Inferior parietal cortex (tissue), 1 donor: ENCODE results near the gene GNAS-AS1.

Source experiments
- DNase-seq: peaks from one replicate; pipeline ENCODE4 v3.0.0-alpha.2; 2016; ENCODE audit errors: extremely low spot score

The GNAS-AS1 gene

DNA sequence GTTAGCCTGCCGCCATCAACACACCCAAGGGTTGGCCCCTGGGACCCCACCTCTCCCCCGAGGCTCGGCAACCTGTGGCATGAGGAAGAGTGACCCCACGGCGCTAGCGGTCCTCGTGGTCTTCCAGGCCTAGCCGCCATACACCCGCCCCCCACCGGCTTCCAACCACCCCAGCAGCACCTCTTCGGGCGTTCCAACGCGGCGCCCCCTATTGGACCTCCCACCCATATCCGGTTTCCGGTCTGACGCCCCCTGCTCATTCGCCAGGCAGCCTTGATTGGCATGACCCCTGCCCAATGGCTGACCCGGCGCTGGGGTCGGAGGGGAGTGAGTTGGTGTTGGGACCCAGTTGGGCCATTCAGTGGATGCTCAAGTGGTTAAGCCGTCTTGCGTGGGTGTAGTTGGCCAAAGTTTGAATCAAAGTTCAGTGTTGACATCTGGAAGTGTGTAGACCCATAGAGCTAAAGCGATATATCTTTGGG is at the start of gene GNAS-AS1:
GNAS-AS1 (minus strand) TSS at position 210 of the 482 bp plus-strand sequence.
- peak; percentile 39 for DNase-seq

GRCh38 chr20:58900397-58900796 is 49.7 kb upstream of the GNAS-AS1 start:
- no peak for DNase-seq

DNA sequence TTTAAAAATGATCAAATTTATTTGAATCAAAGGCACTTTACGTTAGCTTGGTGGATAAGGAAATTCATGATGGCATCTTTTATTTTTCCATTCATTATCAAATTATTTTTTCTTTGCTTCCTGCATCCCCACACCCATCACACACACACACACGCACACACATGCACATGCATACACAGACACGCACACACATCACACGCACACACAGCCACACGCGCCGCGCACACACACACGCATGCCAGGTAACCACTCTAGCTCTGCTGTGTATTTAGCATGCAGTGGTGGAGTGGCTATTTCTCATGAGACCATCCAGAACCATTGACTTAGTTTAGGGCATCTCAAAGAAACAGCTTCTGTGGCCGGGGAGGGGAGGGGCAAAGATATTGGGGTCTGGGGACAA is 48.8 kb upstream of the GNAS-AS1 start:
- no peak for DNase-seq

GRCh38 chr20:58898629-58899408 is 48.1 kb upstream of the GNAS-AS1 start:
- DNase-seq = no peak

- DNase-seq = no peak
Observed at GRCh38 chr20:58897488-58897887, 46.8 kb upstream of the GNAS-AS1 start.

GRCh38 chr20:58896820-58897219 is 46.1 kb upstream of the GNAS-AS1 start:
- DNase-seq = no peak

DNA sequence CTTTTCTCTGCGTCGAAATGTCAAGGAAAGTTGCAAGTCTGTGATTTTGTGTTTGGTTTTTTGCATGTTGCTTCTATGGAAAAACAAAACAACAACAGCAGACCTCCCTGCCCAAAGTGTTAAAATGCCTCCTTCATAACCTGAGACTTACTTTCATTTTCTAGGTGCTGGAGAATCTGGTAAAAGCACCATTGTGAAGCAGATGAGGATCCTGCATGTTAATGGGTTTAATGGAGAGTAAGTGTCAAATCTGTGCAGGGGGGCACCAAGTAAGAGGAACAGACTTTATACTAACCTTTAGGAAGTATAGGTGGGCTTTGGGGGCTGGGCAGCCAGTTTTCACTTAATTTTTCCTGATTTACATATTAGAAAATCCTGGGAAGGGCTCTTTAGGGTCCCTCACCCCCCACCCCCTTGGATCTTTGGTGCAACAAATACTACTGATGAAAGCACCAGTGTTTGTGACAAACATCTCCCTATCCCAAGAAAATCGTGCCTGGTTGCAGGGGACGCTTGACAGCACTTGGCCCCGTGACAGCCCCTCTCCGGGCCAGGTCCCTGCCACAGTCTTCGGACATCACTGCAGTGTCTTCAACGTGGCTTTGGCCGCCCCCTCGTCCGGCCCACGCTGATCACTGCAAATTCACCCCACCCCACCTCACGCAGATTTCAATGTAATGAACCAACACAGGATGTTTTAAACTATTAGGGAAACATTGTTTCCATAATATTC is 44.9 kb upstream of the GNAS-AS1 start:
- DNase-seq = no peak

GRCh38 chr20:58894652-58895447 is 44.1 kb upstream of the GNAS-AS1 start:
- DNase-seq = no peak

DNA sequence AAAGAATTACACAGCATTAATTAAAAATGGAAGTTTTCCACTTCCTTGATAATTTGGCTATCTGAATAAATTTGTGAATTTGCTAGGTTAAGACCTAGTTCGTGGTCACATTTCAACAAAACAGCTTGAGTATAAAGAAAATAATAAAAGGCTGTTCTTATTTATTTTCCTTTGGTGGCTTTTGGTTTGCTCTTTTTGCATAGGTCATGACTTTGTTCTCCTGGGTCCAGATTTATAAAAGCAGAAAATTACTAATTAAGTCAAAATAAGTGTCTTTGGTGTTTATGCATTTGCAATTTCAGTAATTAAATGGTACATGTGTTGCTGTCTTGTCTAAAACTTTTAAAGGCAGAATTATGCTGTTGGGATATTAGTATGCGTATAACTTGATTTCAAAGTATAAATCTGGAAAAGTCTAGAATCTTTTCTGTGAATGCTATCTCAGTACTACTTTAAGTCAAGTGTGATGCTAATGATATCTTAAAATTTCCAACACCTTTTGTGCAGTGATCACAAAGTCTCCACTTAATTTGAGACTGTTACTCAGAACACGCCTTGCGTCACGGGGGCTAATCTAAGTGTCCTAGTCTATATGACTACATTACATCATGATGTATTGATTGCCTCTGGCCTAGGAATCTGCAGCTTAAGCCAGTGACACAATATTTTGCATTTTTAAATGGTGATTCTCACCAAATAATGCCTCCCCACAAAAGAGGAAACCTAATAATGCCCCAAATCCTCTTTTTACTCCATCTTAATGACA is 42.8 kb upstream of the GNAS-AS1 start:
- DNase-seq = peak; percentile 13

GRCh38 chr20:58892932-58893224 is 42.2 kb upstream of the GNAS-AS1 start:
- no peak for DNase-seq

DNA sequence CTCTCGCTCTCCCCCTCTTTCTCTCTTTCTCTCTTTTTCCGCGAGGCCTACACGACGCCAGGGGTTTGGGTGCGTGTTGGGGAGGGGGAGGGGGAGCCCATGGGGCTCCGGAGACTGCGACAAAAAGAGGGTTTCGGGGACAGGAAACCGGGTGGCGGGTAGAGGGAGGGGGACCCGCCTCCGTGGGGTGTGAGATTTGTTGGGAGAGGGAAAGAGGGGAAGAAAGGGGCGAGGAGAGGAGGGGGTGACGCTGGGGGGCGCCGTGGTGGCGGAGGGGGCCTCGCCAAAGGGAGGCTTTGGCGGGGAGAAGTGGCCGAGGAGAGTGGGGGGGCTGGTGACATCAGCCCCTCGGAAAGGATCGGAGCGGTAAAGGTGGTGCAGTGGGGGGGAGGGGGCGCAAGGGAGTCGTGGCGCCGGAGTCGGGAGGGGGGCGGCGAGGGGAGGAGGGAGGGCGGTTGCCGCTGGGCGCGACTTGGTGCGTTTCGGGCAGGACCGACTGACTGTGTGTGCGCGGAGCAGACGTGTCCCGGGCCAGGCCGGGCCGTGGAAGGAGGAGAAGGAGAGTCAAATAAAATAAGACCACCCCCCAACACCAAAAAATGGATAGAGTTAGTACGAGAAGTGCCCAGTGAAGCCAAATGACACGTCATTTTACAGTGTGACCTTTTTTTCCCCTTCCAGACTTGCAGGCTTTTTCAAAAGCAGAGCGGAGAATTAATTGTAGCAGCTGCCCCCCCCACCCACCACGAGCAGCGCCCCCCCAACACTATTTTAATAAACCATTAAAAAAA is 41.6 kb upstream of the GNAS-AS1 start:
- peak; percentile 34 for DNase-seq

- DNase-seq = no peak
Observed at GRCh38 chr20:58891718-58892140, 41.0 kb upstream of the GNAS-AS1 start.

- DNase-seq = peak; percentile 27
Observed at GRCh38 chr20:58891086-58891717, 40.5 kb upstream of the GNAS-AS1 start.

GRCh38 chr20:58890518-58891085 is 39.9 kb upstream of the GNAS-AS1 start:
- peak; percentile 49 for DNase-seq

DNA sequence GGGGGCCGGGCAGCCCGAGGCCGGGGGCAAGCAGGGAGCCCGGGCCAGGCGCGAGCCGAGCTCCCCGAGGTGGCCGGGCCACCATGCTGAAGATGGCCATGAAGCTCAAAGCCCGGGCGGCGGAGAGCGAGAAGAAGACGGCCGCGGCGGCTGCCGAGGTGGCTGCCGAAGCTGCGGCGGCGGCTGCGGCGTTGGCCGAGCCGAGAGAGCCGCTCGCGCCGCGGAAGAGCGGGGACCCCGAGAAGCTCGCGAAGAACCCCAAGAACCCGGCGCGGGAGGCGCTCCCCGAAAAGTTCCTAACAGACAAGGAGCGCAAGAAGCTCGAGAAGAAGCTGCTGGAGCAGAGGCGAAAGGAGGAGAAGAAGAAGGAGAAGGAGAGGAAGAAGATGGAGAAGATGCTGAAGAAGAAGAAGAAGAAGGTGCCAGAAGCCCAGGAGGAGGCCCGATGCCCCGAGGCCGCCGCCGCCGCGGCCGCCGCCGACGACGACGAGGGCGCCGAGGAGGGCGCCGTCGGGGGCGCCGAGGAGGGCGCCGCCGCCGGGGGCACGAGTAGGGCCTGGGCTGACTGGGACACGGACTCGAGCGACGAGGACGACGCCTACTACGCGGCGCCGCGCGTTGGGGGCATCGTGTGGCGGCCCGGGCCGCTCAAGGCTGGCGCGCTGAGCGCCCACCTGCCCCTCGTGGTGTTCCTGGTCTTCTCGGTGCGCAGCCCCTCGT is 39.3 kb upstream of the GNAS-AS1 start:
- no peak for DNase-seq

- no peak for DNase-seq
Observed at GRCh38 chr20:58889334-58889760, 38.6 kb upstream of the GNAS-AS1 start.

GRCh38 chr20:58888521-58889333 is 38.0 kb upstream of the GNAS-AS1 start:
- peak; percentile 59 for DNase-seq

GRCh38 chr20:58888103-58888502 is 37.4 kb upstream of the GNAS-AS1 start:
- DNase-seq = no peak
